Body of pancreas (tissue), 4 donors: ENCODE results near the gene ABLIM3. TPM values are rescaled to one million over a fixed set of nuclear protein-coding genes. Genes with fewer than 3 reads are reported as not detected.

Experiments used
- ATAC-seq: fragments of 150-250 bp; one replicate; pipeline ENCODE4 v1.9.1; 2016
- DNase-seq, 4 donors: peaks; one replicate each; pipeline ENCODE4 v3.0.0-alpha.2; 2019
- H3K27ac ChIP-seq, 4 donors: fragments of 200-600 bp; sonication (generic); 1 replicate in 3 of 4; 2 replicates in 1 of 4; pipeline versions ENCODE4 v1.5.1 to v1.6.1; 2016 to 2019; ENCODE audit warnings: mild to moderate bottlenecking in 1 of 4, mixed read lengths in 1 of 4, moderate library complexity in 1 of 4
- H3K27me3 ChIP-seq, 2 donors: fragments of 200-600 bp; sonication (generic); one replicate each; pipeline ENCODE4 v1.6.0; 2016; ENCODE audit warnings: mild to moderate bottlenecking in 1 of 2
- H3K36me3 ChIP-seq, 2 donors: fragments of 200-600 bp; sonication (generic); replicated peaks in 1 of 2; 2 replicates each; pipeline ENCODE4 v1.5.1; 2016; ENCODE audit warnings: low read depth in 2 of 2; ENCODE audit not compliant: insufficient read depth in 1 of 2
- H3K4me1 ChIP-seq: fragments of 200-600 bp; sonication (generic); one replicate; pipeline ENCODE4 v1.6.0; 2016
- H3K4me3 ChIP-seq, 2 donors: fragments of 200-600 bp; sonication (generic); 1 replicate in 1 of 2; 2 replicates in 1 of 2; pipeline ENCODE4 v1.5.1; 2016 to 2019
- H3K9me3 ChIP-seq, 3 donors: fragments of 200-600 bp; sonication (generic); 1 replicate in 2 of 3; 2 replicates in 1 of 3; pipeline ENCODE4 v1.5.1; 2016
- CTCF ChIP-seq, 7 experiments: fragments of 450-650 bp in 4 of 7; fragments of 200-600 bp in 3 of 7; sonication (generic) in 3 of 7; IDR thresholded peaks; one replicate each; pipeline ENCODE4 v1.5.1; 2016 to 2019; ENCODE audit warnings: antibody characterized with exemption in 7 of 7
- POLR2A ChIP-seq, 3 donors: fragments of 450-650 bp; IDR thresholded peaks; one replicate each; pipeline ENCODE4 v1.6.1; 2016; ENCODE audit warnings: antibody characterized with exemption in 3 of 3, mild to moderate bottlenecking in 2 of 3
- WGBS, 2 donors: methylation state at CpG; one replicate each; pipeline ENCODE4 v1.1.5; 2017; 5-methylcytosine and 5-hydroxymethylcytosine counted together
- intact Hi-C: fragments of 100-400 bp; cut with DNase I; formaldehyde crosslinking; loops from one replicate; pipeline ENCODE4 v1.15.1; 2023
- total RNA-seq, 2 donors: library from RNA; depleted of rRNA; stranded (reverse); fragments of >200 nt; gene quantifications; one replicate each; pipeline ENCODE4 v1.1.0, GENCODE V29; 2016

Gene ABLIM3
- total RNA-seq, 2 donors from 2014 or later, result 3.9 to 11.2 TPM

- Histone ChIP-seq H3K9me3 (no peaks in the 10 kb centered on the region), H3K36me3 (no peaks in the 10 kb centered on the region), H3K27me3 (no peaks in the 10 kb centered on the region), H3K4me3 (no peak overlapping the region), H3K4me1 (peaks cover 24% of the 10 kb centered on the region), H3K27ac (no peak overlapping the region)
- intact Hi-C loops, result no loop called here
- no peak for DNase-seq
- TF ChIP-seq POLR2A (IDR thresholded peaks at IDR 0.05), result no peak
- TF ChIP-seq CTCF (IDR thresholded peaks at IDR 0.05), result no peak
- no peak for ATAC-seq
- 61 to 83% methylated on average over 1 of the region's 1 CpG for WGBS, 2 donors
Measured at GRCh38 chr5:149164731-149165130, 23.4 kb downstream of the ABLIM3 start.

GRCh38 chr5:149166128-149166527 is 24.8 kb downstream of the ABLIM3 start:
- H3K4me1 ChIP-seq, result peaks cover 16% of the 10 kb centered on the region
- no peak for TF ChIP-seq POLR2A (IDR thresholded peaks at IDR 0.05)
- no peak for TF ChIP-seq CTCF (IDR thresholded peaks at IDR 0.05)

GRCh38 chr5:149166591-149167100 is 25.4 kb downstream of the ABLIM3 start:
- ATAC-seq (no peak), DNase-seq (no peak)
- Histone ChIP-seq H3K27me3 (no peaks in the 10 kb centered on the region), H3K9me3 (no peaks in the 10 kb centered on the region), H3K36me3 (no peaks in the 10 kb centered on the region), H3K4me1 (peaks cover 11% of the 10 kb centered on the region), H3K4me3 (no peak overlapping the region), H3K27ac (no peak overlapping the region)
- TF ChIP-seq POLR2A (IDR thresholded peaks at IDR 0.05), result no peak
- TF ChIP-seq CTCF (IDR thresholded peaks at IDR 0.05), result no peak
- intact Hi-C loops, result no loop called here

More at GRCh38 chr5:149166128-149166527, 24.8 kb downstream of the ABLIM3 start:
- no peaks in the 10 kb centered on the region for H3K27me3 ChIP-seq
- H3K27ac ChIP-seq, result no peak overlapping the region
- DNase-seq (no peak), ATAC-seq (no peak)
- intact Hi-C loops, result no loop called here
- no peak overlapping the region for H3K4me3 ChIP-seq
- no peaks in the 10 kb centered on the region for H3K36me3 ChIP-seq
- no peaks in the 10 kb centered on the region for H3K9me3 ChIP-seq

- Histone ChIP-seq H3K27ac (no peak overlapping the region), H3K36me3 (no peaks in the 10 kb centered on the region), H3K9me3 (no peaks in the 10 kb centered on the region), H3K27me3 (no peaks in the 10 kb centered on the region), H3K4me1 (no peaks in the 10 kb centered on the region), H3K4me3 (no peak overlapping the region)
- DNase-seq (no peak), ATAC-seq (no peak)
- TF ChIP-seq POLR2A (IDR thresholded peaks at IDR 0.05), result no peak
- no peak for TF ChIP-seq CTCF (IDR thresholded peaks at IDR 0.05)
- intact Hi-C loops, result no loop called here
- WGBS, 2 donors, result 89 to 91% methylated on average over 4 of the region's 4 CpGs
Measured at GRCh38 chr5:149168276-149168906, 27.1 kb downstream of the ABLIM3 start.

- intact Hi-C loops, result no loop called here
- no peaks in the 10 kb centered on the region for H3K4me1 ChIP-seq
- no peaks in the 10 kb centered on the region for H3K27me3 ChIP-seq
- DNase-seq (no peak), ATAC-seq (no peak)
- H3K9me3 ChIP-seq, result no peaks in the 10 kb centered on the region
- 54 to 63% methylated on average over 3 of the region's 3 CpGs for WGBS, 2 donors
- H3K36me3 ChIP-seq, result no peaks in the 10 kb centered on the region
- no peak overlapping the region for H3K4me3 ChIP-seq
- no peak overlapping the region for H3K27ac ChIP-seq
- no peak for TF ChIP-seq POLR2A (IDR thresholded peaks at IDR 0.05)
Measured at GRCh38 chr5:149170299-149170698, 29.0 kb downstream of the ABLIM3 start.
